B cell (primary cell): ENCODE data around the gene AGO3. TPM values are rescaled to one million over a fixed set of nuclear protein-coding genes. Genes with fewer than 3 reads are reported as not detected.

Experiments
- ATAC-seq: fragments of 200-7000 bp; cut with Tn5 transposase; one replicate; pipeline ENCODE4 v1.10.0; 2021; ENCODE audit warnings: low read depth, mild to moderate bottlenecking, moderate number of reproducible peaks, moderate library complexity
- CTCF ChIA-PET: fragments of 350-600 bp; sonication (Branson Sonifier 250); formaldehyde crosslinking; loops from one replicate; lab custom pipeline; 2021; ENCODE audit warnings: antibody characterized with exemption, inconsistent platforms; lab: Charles Lee
- POLR2A ChIA-PET: fragments of 350-600 bp; sonication (Branson Sonifier 250); formaldehyde crosslinking; loops from one replicate; lab custom pipeline; 2021; ENCODE audit warnings: antibody characterized with exemption; lab: Charles Lee
- DNase-seq: peaks from one replicate; pipeline ENCODE4 v3.0.0; 2013
- H2AFZ ChIP-seq: 2 replicates; pipeline ENCODE4 v1.6.1; 2012; ENCODE audit warnings: mild to moderate bottlenecking, low read depth, low read length; ENCODE audit not compliant: insufficient read depth, poor library complexity, severe bottlenecking
- H3K27ac ChIP-seq, 2 donors: 1 replicate in 1 of 2; 2 replicates in 1 of 2; pipeline ENCODE4 v1.5.1; 2012 to 2013; ENCODE audit warnings: low read length in 2 of 2, mild to moderate bottlenecking in 2 of 2, moderate library complexity in 1 of 2
- H3K27me3 ChIP-seq, 4 experiments: fragments of 200-600 bp in 1 of 4; sonication (generic) in 1 of 4; replicated peaks in 1 of 4; 1 replicate in 2 of 4; 2 replicates in 2 of 4; pipeline versions ENCODE4 v1.6.1 to v1.7.0; 2013 to 2016; ENCODE audit warnings: low read length in 3 of 4, mild to moderate bottlenecking in 2 of 4, mixed read lengths in 1 of 4, moderate library complexity in 1 of 4; ENCODE audit not compliant: insufficient read depth in 4 of 4, control insufficient read depth in 3 of 4; ENCODE audit errors: control extremely low read depth in 1 of 4
- H3K36me3 ChIP-seq, 2 experiments: replicated peaks in 1 of 2; 1 replicate in 1 of 2; 2 replicates in 1 of 2; pipeline versions ENCODE4 v1.6.1 to v1.7.1; 2013; ENCODE audit warnings: low read length in 1 of 2; ENCODE audit not compliant: insufficient read depth in 2 of 2, control insufficient read depth in 1 of 2; ENCODE audit errors: control extremely low read depth in 1 of 2, extremely low read depth in 1 of 2
- H3K4me1 ChIP-seq, 2 donors: fragments of 200-600 bp in 1 of 2; sonication (generic) in 1 of 2; 1 replicate in 1 of 2; 2 replicates in 1 of 2; pipeline versions ENCODE4 v1.5.1 to v1.6.1; 2013 to 2017; ENCODE audit warnings: low read length in 2 of 2; ENCODE audit not compliant: control insufficient read depth in 2 of 2, insufficient read depth in 2 of 2
- H3K4me2 ChIP-seq: replicated peaks from 2 replicates; pipeline ENCODE3; 2012; ENCODE audit warnings: mild to moderate bottlenecking, low read depth, low read length; ENCODE audit not compliant: poor library complexity, severe bottlenecking
- H3K4me3 ChIP-seq, 5 experiments: fragments of 200-600 bp in 1 of 5; sonication (generic) in 1 of 5; 1 replicate in 3 of 5; 2 replicates in 2 of 5; pipeline versions ENCODE4 v1.5.1 to v1.7.0; 2011 to 2016; ENCODE audit warnings: low read length in 4 of 5, mild to moderate bottlenecking in 4 of 5, low read depth in 2 of 5, control low read depth in 1 of 5, moderate library complexity in 1 of 5; ENCODE audit not compliant: insufficient read depth in 1 of 5; ENCODE audit errors: control extremely low read depth in 1 of 5, extremely low read depth in 1 of 5
- H3K79me2 ChIP-seq: fragments of 200-600 bp; sonication (generic); one replicate; pipeline ENCODE4 v1.6.0; 2016; ENCODE audit warnings: low read length; ENCODE audit not compliant: control insufficient read depth, insufficient read depth
- H3K9ac ChIP-seq: fragments of 200-600 bp; sonication (generic); 2 replicates; pipeline ENCODE4 v1.6.1; 2017; ENCODE audit warnings: mild to moderate bottlenecking, low read length, moderate library complexity
- H3K9me3 ChIP-seq, 3 donors: one replicate each; pipeline versions ENCODE4 v1.6.1 to v1.7.1; 2013; ENCODE audit warnings: low read length in 2 of 3; ENCODE audit not compliant: control insufficient read depth in 2 of 3, insufficient read depth in 1 of 3; ENCODE audit errors: control extremely low read depth in 1 of 3
- H4K20me1 ChIP-seq: 2 replicates; pipeline ENCODE4 v1.6.0; 2012; ENCODE audit warnings: mild to moderate bottlenecking, low read length; ENCODE audit not compliant: insufficient read depth, control insufficient read depth, poor library complexity, severe bottlenecking
- H3K27ac Mint-ChIP-seq: one replicate; pipeline ENCODE4 v1.8.0; 2021; ENCODE audit warnings: mixed read lengths
- H3K27me3 Mint-ChIP-seq: one replicate; pipeline ENCODE4 v1.8.0; 2021; ENCODE audit warnings: mixed read lengths
- H3K4me1 Mint-ChIP-seq: one replicate; pipeline ENCODE4 v1.8.0; 2021; ENCODE audit warnings: mixed read lengths
- H3K4me3 Mint-ChIP-seq: one replicate; pipeline ENCODE4 v1.8.0; 2021; ENCODE audit warnings: mixed read lengths
- H3K9me3 Mint-ChIP-seq: one replicate; pipeline ENCODE4 v1.8.0; 2022; ENCODE audit warnings: mixed read lengths; ENCODE audit not compliant: insufficient read depth
- CTCF ChIP-seq: fragments of 200-600 bp; IDR thresholded peaks from one replicate; pipeline ENCODE4 v1.8.0; 2022; ENCODE audit warnings: antibody characterized with exemption, mild to moderate bottlenecking
- EZH2 ChIP-seq: IDR thresholded peaks from 2 replicates; pipeline ENCODE4 v1.6.1; 2012; ENCODE audit warnings: borderline replicate concordance, low read depth, mild to moderate bottlenecking, moderate library complexity, low read length; ENCODE audit not compliant: insufficient read depth, poor library complexity, severe bottlenecking
- WGBS: methylation state at CpG from one replicate; pipeline ENCODE4 v1.1.5; 2013; ENCODE audit warnings: missing lambda C conversion rate; ENCODE audit not compliant: insufficient coverage; 5-methylcytosine and 5-hydroxymethylcytosine counted together
- intact Hi-C: fragments of 100-400 bp; cut with micrococcal nuclease; formaldehyde crosslinking; loops from one replicate; pipeline ENCODE4 v1.10.0; 2022
- polyA plus RNA-seq: library from polyadenylated mRNA; depleted of rRNA; stranded (reverse); fragments of >200 nt; gene quantifications from 2 replicates; pipeline ENCODE4 v1.2.3, GENCODE V29; 2012
- total RNA-seq, 2 donors: library from RNA; stranded (reverse); fragments of 120-200 nt in 1 of 2; gene quantifications; 1 replicate in 1 of 2; 2 replicates in 1 of 2; pipeline versions ENCODE4 v1.2.3 to v1.2.4, GENCODE V29; 2013 to 2022

The AGO3 gene
- total and polyA plus RNA-seq, 2 donors (not counting 1 experiment from before 2014, with no cell fraction given) = 5.1 to 44.9 TPM

- H3K27me3 Mint-ChIP-seq = peaks cover 32% of the 10 kb centered on the region
- Histone ChIP-seq H4K20me1 (no peaks in the 10 kb centered on the region), H3K27ac (no peak overlapping the region), H3K79me2 (no peaks in the 10 kb centered on the region), H3K27me3 (peaks cover 0 to 25% (median 12%) of the 10 kb centered on the region in 4 experiments), H2AFZ (no peak overlapping the region), H3K4me1 (peaks cover 13% of the 10 kb centered on the region in 2 donors), H3K4me2 (no peak overlapping the region), H3K9me3 (peaks cover 0 to 3% (median 0%) of the 10 kb centered on the region in 3 donors), H3K9ac (no peak overlapping the region), H3K36me3 (no peaks in the 10 kb centered on the region), H3K4me3 (no peak overlapping the region)
- TF ChIP-seq CTCF (no peak), EZH2 (no peak)
- ATAC-seq = no peak
- ChIA-PET POLR2A (no interaction called here), CTCF (no interaction called here)
- peaks cover 4% of the 10 kb centered on the region for H3K4me1 Mint-ChIP-seq
- DNase-seq = no peak
- intact Hi-C loops = no loop called here
- no peak overlapping the region for H3K4me3 Mint-ChIP-seq
- no peaks in the 10 kb centered on the region for H3K9me3 Mint-ChIP-seq
- H3K27ac Mint-ChIP-seq = no peak overlapping the region
- WGBS = 80% methylated on average over 2 of the region's 3 CpGs
Measured at GRCh38 chr1:36081926-36082485, 151.1 kb downstream of the AGO3 start.

GRCh38 chr1:36083219-36083618 lies 152.3 kb downstream of the AGO3 start:
- Histone ChIP-seq H3K27ac (no peak overlapping the region), H4K20me1 (no peaks in the 10 kb centered on the region), H3K27me3 (peaks cover 0 to 25% (median 12%) of the 10 kb centered on the region in 4 experiments), H2AFZ (no peak overlapping the region), H3K4me1 (peaks cover 14 to 18% of the 10 kb centered on the region in 2 donors), H3K79me2 (peaks cover 5% of the 10 kb centered on the region), H3K36me3 (no peaks in the 10 kb centered on the region), H3K9ac (no peak overlapping the region), H3K4me3 (no peak overlapping the region), H3K9me3 (peaks cover 0 to 3% (median 0%) of the 10 kb centered on the region in 3 donors), H3K4me2 (no peak overlapping the region)
- Mint-ChIP-seq H3K27me3 (peaks cover 32% of the 10 kb centered on the region), H3K9me3 (no peaks in the 10 kb centered on the region), H3K4me3 (no peak overlapping the region), H3K27ac (no peak overlapping the region), H3K4me1 (peaks cover 5% of the 10 kb centered on the region)
- no peak for ATAC-seq
- intact Hi-C loops = no loop called here
- DNase-seq = peak; percentile 5
- POLR2A ChIA-PET = no interaction called here
- CTCF ChIA-PET = no interaction called here
- TF ChIP-seq EZH2 (no peak), CTCF (no peak)
- WGBS = 86% methylated on average over 10 of the region's 13 CpGs
